HEK293 (cell line): Measurements from ENCODE around the gene KIF1A.

Source experiments
- CTCF ChIA-PET: fragments of 350-600 bp; formaldehyde crosslinking; extraction: SDS; loops from one replicate; lab custom pipeline; 2021; ENCODE audit warnings: antibody characterized with exemption; lab: Yijun Ruan, JAX
- POLR2A ChIA-PET: fragments of 300-600 bp; formaldehyde crosslinking; extraction: SDS; loops from one replicate; lab custom pipeline; 2020; ENCODE audit warnings: antibody characterized with exemption, inconsistent platforms; lab: Yijun Ruan, JAX
- H3K27ac ChIP-seq: fragments of 200-500 bp; sonication (Bioruptor generic); 2 replicates; pipeline ENCODE4 v1.5.1; 2014; ENCODE audit warnings: low read depth, low read length, control low read depth, inconsistent platforms; ENCODE audit errors: extremely low read depth
- H3K36me3 ChIP-seq, 2 experiments: fragments of 200-500 bp in 1 of 2; sonication (Bioruptor generic) in 1 of 2; 1 replicate in 1 of 2; 2 replicates in 1 of 2; pipeline ENCODE4 v1.5.1; 2014 to 2017; ENCODE audit warnings: inconsistent platforms in 2 of 2, low read length in 2 of 2; ENCODE audit not compliant: control insufficient read depth in 2 of 2, insufficient read depth in 1 of 2
- H3K4me1 ChIP-seq: fragments of 200-500 bp; sonication (Bioruptor generic); 2 replicates; pipeline ENCODE4 v1.5.1; 2014; ENCODE audit warnings: mild to moderate bottlenecking, low read length, inconsistent platforms; ENCODE audit not compliant: control insufficient read depth, insufficient read depth
- H3K4me3 ChIP-seq: 2 replicates; pipeline ENCODE4 v1.5.1; 2011; ENCODE audit warnings: low read depth, mild to moderate bottlenecking, control low read depth, low read length, moderate library complexity
- H3K9me3 ChIP-seq: fragments of 200-500 bp; sonication (Bioruptor generic); 2 replicates; pipeline ENCODE4 v1.5.1; 2014; ENCODE audit warnings: low read depth, low read length, inconsistent platforms; ENCODE audit not compliant: control insufficient read depth, insufficient read depth
- PRDM2 ChIP-seq: fragments of 450-650 bp; formaldehyde crosslinking; IDR thresholded peaks from 2 replicates; pipeline ENCODE4 v1.5.1; 2016; ENCODE audit warnings: missing biosample characterization, missing genetic modification characterization, borderline replicate concordance
- ZBTB8A ChIP-seq: fragments of 450-650 bp; formaldehyde crosslinking; IDR thresholded peaks from 2 replicates; pipeline ENCODE4 v1.5.1; 2016; ENCODE audit warnings: missing biosample characterization, missing genetic modification characterization
- ZEB2 ChIP-seq: fragments of 450-650 bp; formaldehyde crosslinking; IDR thresholded peaks from 2 replicates; pipeline ENCODE4 v1.5.1; 2016; ENCODE audit warnings: missing biosample characterization, missing genetic modification characterization
- ZIC2 ChIP-seq: fragments of 450-650 bp; formaldehyde crosslinking; IDR thresholded peaks from 2 replicates; pipeline ENCODE4 v1.5.1; 2016; ENCODE audit warnings: missing biosample characterization, missing genetic modification characterization
- ZNF169 ChIP-seq: fragments of 450-650 bp; formaldehyde crosslinking; IDR thresholded peaks from 2 replicates; pipeline ENCODE4 v1.5.1; 2016; ENCODE audit warnings: missing biosample characterization, missing genetic modification characterization
- ZNF2 ChIP-seq: fragments of 450-650 bp; formaldehyde crosslinking; IDR thresholded peaks from 2 replicates; pipeline ENCODE4 v1.5.1; 2016; ENCODE audit warnings: missing biosample characterization, missing genetic modification characterization
- ZNF513 ChIP-seq: fragments of 450-650 bp; IDR thresholded peaks from 2 replicates; pipeline ENCODE4 v1.5.1; 2018; ENCODE audit warnings: missing biosample characterization, missing genetic modification characterization
- ZNF561 ChIP-seq: fragments of 450-650 bp; IDR thresholded peaks from 2 replicates; pipeline ENCODE4 v1.5.1; 2018; ENCODE audit warnings: missing biosample characterization, missing genetic modification characterization, borderline replicate concordance
- ZNF670 ChIP-seq: fragments of 450-650 bp; formaldehyde crosslinking; IDR thresholded peaks from 2 replicates; pipeline ENCODE4 v1.5.1; 2016; ENCODE audit warnings: missing biosample characterization, missing genetic modification characterization, low read depth
- ZSCAN30 ChIP-seq: fragments of 450-650 bp; IDR thresholded peaks from 2 replicates; pipeline ENCODE4 v1.5.1; 2018; ENCODE audit warnings: missing biosample characterization, mild to moderate bottlenecking, missing genetic modification characterization, moderate library complexity
- TF ChIP-seq, protein P1 (sequence below): fragments of 450-650 bp; formaldehyde crosslinking; IDR thresholded peaks from 2 replicates; pipeline ENCODE4 v1.5.1; 2017; ENCODE audit warnings: missing biosample characterization, missing genetic modification characterization

The KIF1A gene

DNA sequence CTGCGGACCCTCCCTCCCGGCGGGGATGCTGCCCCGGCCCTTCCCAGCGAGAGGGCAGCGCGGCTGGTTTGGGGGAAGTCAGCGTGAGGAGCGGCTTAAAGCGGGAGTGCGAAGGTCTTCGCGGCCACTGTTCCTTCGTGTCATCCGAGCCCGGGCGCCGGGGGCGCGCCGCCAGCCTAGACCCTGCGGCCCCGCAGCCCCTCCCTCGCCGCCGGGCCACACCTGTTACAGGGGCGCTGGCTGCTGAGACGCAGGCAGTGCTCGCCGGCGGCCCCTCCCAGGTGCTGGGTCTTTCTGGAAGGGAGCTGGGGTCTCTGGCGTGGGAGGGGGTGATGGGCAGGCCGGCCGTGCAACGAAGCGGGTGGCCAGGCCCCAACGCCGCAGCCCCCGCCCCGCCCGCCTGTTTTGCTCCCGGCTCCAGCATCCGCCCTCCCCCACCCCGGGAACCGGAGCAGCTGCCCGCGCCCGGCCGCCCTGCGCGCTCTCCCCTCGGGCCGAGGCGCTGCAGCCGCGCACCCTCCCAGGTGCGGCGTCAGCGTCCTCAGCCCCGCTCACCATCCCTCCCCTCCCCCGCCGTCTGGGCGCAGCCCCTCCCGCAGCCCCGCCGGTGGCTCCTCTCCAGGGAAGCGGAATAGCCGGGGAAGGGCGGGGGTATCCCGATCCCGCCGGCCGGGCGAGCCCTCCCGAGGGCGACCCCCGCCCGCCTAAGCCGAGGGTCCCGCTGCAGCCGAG is 727 bp downstream of the KIF1A start (continued):
- TF ChIP-seq ZSCAN30 (tag by site-specific recombination) = no peak
- peak; percentile 96 for TF ChIP-seq ZBTB8A
- TF ChIP-seq ZNF670 (tag by site-specific recombination) = no peak
- TF ChIP-seq, protein P1, sequence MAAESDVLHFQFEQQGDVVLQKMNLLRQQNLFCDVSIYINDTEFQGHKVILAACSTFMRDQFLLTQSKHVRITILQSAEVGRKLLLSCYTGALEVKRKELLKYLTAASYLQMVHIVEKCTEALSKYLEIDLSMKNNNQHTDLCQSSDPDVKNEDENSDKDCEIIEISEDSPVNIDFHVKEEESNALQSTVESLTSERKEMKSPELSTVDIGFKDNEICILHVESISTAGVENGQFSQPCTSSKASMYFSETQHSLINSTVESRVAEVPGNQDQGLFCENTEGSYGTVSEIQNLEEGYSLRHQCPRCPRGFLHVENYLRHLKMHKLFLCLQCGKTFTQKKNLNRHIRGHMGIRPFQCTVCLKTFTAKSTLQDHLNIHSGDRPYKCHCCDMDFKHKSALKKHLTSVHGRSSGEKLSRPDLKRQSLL = peak; percentile 71
- TF ChIP-seq PRDM2 (tag by site-specific recombination) = no peak
- no peak for TF ChIP-seq ZNF169 (tag by site-specific recombination)
- TF ChIP-seq ZNF561 (tag by site-specific recombination) = no peak

DNA sequence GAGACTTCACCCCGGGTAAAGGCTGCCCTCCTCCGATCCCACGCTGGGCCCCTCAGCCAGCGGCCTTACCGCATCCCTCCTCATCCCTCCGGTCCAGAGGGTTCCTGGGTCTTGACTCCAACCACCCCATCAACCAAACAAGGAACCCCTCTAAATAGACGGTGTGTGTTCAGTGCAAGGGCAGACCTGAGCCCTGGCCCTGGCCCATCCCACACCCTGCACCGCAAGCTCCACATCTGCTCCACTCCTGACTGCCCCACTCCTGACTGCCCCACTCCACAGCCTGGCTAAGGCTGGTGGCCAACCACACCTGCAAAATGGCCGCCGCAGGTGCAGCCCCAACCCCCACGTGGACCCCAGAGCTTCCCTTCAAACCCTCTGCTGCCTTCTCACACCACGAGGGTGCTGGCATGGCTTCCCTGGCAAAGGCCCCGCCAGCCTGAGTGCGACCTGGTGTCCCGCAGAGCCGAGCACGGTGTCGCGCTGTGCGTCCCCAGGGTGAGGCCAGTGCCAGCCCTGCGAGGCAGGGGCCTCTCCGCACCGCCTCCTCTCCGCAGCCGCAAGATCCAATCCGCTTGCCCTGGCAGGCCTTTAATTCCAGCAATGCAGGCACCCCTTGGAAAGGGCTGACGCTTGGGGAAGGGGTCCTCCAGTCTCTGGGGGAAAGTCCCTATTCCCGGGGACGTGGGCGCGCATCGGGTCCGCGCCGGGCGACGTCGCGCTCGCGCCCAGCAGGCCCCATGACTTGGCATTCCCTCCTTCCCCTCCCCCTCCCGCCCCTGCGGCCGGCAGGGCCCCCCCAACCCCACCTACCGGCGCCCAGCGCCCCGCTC is 1.5 kb downstream of the KIF1A start:
- ChIA-PET CTCF (no interaction called here), POLR2A (interaction anchor here (0.9 kb wide), 1 partner anchor 257 kb away, joined by 5 read pairs; no protein-coding TSS in a partner anchor)
- Histone ChIP-seq H3K4me3 (no peak overlapping the region), H3K4me1 (peaks cover 5% of the 10 kb centered on the region; the same call in 1 of the 2 replicates), H3K9me3 (no peaks in the 10 kb centered on the region), H3K27ac (no peak overlapping the region), H3K36me3 (peaks cover 0 to 6% of the 10 kb centered on the region in 2 experiments; a peak in 1 of 3 replicates)
- peak; percentile 16; the same call in 1 of the 2 replicates for TF ChIP-seq ZIC2 (tag by site-specific recombination)
- no peak for TF ChIP-seq ZNF513

DNA sequence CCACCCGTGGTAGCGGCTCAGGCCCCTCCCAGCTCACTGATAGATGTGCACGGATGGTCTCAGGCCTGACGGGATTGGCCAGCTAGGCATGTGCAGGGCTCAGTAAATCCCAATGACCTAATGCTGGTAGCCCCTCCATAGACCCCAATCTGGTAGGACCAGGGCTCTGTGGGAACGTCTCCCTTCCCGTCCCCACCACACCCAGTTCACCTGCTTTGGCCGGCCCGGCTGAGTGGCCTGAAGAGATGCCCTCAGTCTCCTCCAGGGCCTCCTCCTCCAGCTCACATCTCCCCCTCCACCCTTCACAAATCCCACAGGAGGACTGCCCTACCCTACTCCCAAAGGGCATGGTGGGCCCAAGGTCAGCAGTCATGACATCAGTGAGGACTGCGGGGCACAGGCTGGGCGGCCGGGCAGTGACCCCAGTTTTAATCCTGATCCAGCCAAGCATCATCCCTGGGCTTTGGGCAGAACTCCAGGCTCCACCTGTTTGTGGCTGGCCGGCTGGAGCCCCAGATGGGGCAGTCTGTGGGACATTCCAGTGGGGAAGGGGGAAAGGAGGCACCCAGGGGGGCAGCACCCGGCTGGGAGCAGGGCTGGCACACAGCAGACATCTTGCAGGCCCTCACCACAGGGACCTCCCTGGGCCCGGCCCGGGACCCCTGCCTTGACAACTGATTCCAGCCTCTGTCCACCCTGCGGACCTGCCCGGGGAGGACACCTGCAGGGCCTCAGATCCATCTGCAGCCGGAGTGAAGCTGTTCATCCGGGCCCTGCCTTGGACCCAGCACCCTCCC is 2.3 kb downstream of the KIF1A start:
- H3K36me3 ChIP-seq = peaks cover 0 to 9% of the 10 kb centered on the region in 2 experiments; a peak in 1 of 3 replicates
- no peaks in the 10 kb centered on the region for H3K9me3 ChIP-seq
- POLR2A ChIA-PET = interaction anchor here (0.9 kb wide), 1 partner anchor 257 kb away, joined by 5 read pairs; no protein-coding TSS in a partner anchor
- CTCF ChIA-PET = no interaction called here
- peak; percentile 87 for TF ChIP-seq ZIC2 (tag by site-specific recombination)
- no peak for TF ChIP-seq ZNF2 (tag by site-specific recombination)
- TF ChIP-seq ZEB2 (tag by site-specific recombination) = no peak
- H3K27ac ChIP-seq = no peak overlapping the region
- H3K4me3 ChIP-seq = no peak overlapping the region
- H3K4me1 ChIP-seq = peaks cover 5% of the 10 kb centered on the region; the same call in 1 of the 2 replicates
